ENCODE data around the gene RAB6B.

Gene RAB6B

GRCh38 chr3:133895208-133896001, at the start of gene RAB6B:
Gene RAB6B, minus strand, starts transcription at chr3:133895882. Its CDS starts 416 bp downstream, at chr3:133895466.
- POLR2A ChIA-PET = no interaction called here
- CTCF ChIA-PET = no interaction called here
- Histone ChIP-seq H3K4me3 (ENCODE audit: low read depth, low read length) (peak within 1 kb of the TSS; percentile 79), H3K9me3 (ENCODE audit: control insufficient read depth, insufficient read depth, low read depth, low read length) (no peaks in the 10 kb centered on the region), H3K36me3 (ENCODE audit: control insufficient read depth in 2 of 2, insufficient read depth in 1 of 2, low read length in 2 of 2) (no peaks in the 10 kb centered on the region), H3K4me1 (ENCODE audit: control insufficient read depth, insufficient read depth, low read length) (no peaks in the 10 kb centered on the region; the same call in 1 of the 2 replicates), H3K27ac (ENCODE audit: extremely low read depth, low read depth, low read length) (peak within 1 kb of the TSS; percentile 56; the same call in 1 of the 2 replicates)
- TF ChIP-seq ZBTB26 (tag by site-specific recombination; optimal IDR thresholded peaks at IDR 0.05) (peak; percentile 97), FEZF1 (tag by site-specific recombination; IDR thresholded peaks at IDR 0.05) (no peak), ZNF223 (tag by site-specific recombination; IDR thresholded peaks at IDR 0.05) (no peak), ZNF146 (tag by site-specific recombination; IDR thresholded peaks at IDR 0.05) (0 out of 2 replicates have a peak, but pooled peaks have one; percentile 5), ZNF174 (tag by site-specific recombination; IDR thresholded peaks at IDR 0.05) (no peak), ZNF677 (tag by site-specific recombination; IDR thresholded peaks at IDR 0.05) (no peak), ZNF513 (tag by site-specific recombination; IDR thresholded peaks at IDR 0.05) (peak; percentile 88), ZNF169 (tag by site-specific recombination; IDR thresholded peaks at IDR 0.05) (no peak), ZBTB48 (tag by site-specific recombination; IDR thresholded peaks at IDR 0.05) (no peak), ZNF133 (tag by site-specific recombination; IDR thresholded peaks at IDR 0.05) (no peak), GLIS1 (tag by site-specific recombination; IDR thresholded peaks at IDR 0.05) (peak; percentile 92), EGR2 (tag by site-specific recombination; IDR thresholded peaks at IDR 0.05; ENCODE audit: low read depth) (peak; percentile 93), ZSCAN30 (tag by site-specific recombination; IDR thresholded peaks at IDR 0.05) (no peak), ZNF426 (tag by site-specific recombination; IDR thresholded peaks at IDR 0.05) (no peak), ZIC2 (tag by site-specific recombination; IDR thresholded peaks at IDR 0.05) (peak; percentile 38), ZNF157 (tag by site-specific recombination; IDR thresholded peaks at IDR 0.05) (no peak), ZNF138 (tag by site-specific recombination; IDR thresholded peaks at IDR 0.05; ENCODE audit: borderline replicate concordance) (no peak), SP2 (tag by site-specific recombination; IDR thresholded peaks at IDR 0.05) (peak; percentile 56), ZNF155 (tag by site-specific recombination; IDR thresholded peaks at IDR 0.05) (no peak), ZNF707 (tag by site-specific recombination; IDR thresholded peaks at IDR 0.05) (no peak), BCL6B (tag by site-specific recombination; IDR thresholded peaks at IDR 0.05) (no peak), ZNF394 (tag by site-specific recombination; IDR thresholded peaks at IDR 0.05; ENCODE audit: borderline replicate concordance) (no peak), ZNF518A (tag by site-specific recombination; conservative IDR thresholded peaks at IDR 0.05; ENCODE audit: low read depth) (no peak)

All from HEK293 (cell line).